Hindlimb muscle (tissue), 1 donor: Measurements from ENCODE around the gene ZNF557. TPM values are rescaled to one million over a fixed set of nuclear protein-coding genes. Genes with fewer than 3 reads are reported as not detected.

Experiments
- DNase-seq: peaks from one replicate; pipeline ENCODE4 v3.0.0-alpha.2; 2013
- polyA plus RNA-seq: library from polyadenylated mRNA; unstranded; fragments of 120-200 nt; gene quantifications from one replicate; pipeline ENCODE4 v1.2.1, GENCODE V29; 2013; ENCODE audit not compliant: insufficient read length

ZNF557 gene
- polyA plus RNA-seq, 1 donor: 6.2 TPM

- no peak for DNase-seq
Measured at GRCh38 chr19:7130043-7130442, 60.5 kb downstream of the ZNF557 start.

DNA sequence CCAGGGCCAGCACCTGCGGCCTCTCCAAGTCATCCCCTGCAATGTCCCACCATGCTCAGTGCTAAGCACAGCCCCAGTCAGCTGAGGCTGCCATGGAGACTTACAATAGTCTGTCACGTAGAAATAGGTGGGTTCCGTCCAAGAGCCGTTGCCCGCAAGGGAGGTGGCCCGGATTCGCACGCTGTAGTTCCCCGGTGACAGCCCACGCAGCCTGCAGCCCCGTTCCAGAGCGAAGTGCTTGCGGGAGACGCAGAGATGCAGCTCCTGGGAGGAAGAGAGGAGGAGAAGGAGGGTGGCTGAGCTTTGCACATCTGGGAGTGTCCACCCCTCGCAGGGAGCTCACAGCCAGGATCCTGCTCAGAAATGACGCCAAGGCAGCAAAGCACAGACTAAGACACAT, 62.6 kb downstream of the ZNF557 start:
- no peak for DNase-seq

DNA sequence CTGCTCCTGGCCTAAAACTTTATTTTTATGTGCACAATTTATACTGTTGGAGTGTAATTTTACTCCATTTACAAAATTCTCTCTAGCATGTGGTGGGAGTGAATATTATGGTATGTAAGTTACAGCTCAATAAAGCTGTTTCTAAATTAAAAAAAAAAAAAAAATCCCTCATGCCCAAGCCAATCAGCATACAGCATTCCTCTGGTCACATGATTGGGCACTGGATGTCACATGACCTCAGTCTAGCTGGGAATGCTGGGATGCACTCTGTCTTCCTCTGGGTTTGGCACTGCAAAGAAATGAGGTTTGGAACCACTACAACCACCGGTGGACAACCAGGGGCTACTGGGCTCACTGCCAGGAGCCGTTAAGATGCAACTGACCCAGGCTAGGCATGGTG, 67.6 kb downstream of the ZNF557 start:
- no peak for DNase-seq

Other genes starting within 250 kb of the ZNF557 start
- gene ADGRE1, start 182.1 kb upstream of the ZNF557 start, polyA plus RNA-seq: not detected
- gene MBD3L2B, start 48.3 kb upstream of the ZNF557 start, polyA plus RNA-seq: not detected
- gene MBD3L5, start 39.1 kb upstream of the ZNF557 start, polyA plus RNA-seq: not detected
- not detected for gene MBD3L4, start 29.5 kb upstream of the ZNF557 start, polyA plus RNA-seq
- not detected for gene MBD3L2, start 20.4 kb upstream of the ZNF557 start, polyA plus RNA-seq
- gene MBD3L3, start 11.0 kb upstream of the ZNF557 start, polyA plus RNA-seq: not detected
- 19.0 TPM for gene INSR, start 224.7 kb downstream of the ZNF557 start, polyA plus RNA-seq